Kidney (tissue), 14 donors: ENCODE data around the gene GPX1. TPM values are rescaled to one million over a fixed set of nuclear protein-coding genes. Genes with fewer than 3 reads are reported as not detected.

Experiments
- DNase-seq, 5 donors: peaks; one replicate each; pipeline ENCODE4 v3.0.0-alpha.2; 2013 to 2020
- FAIRE-seq: peaks from 2 replicates; lab custom pipeline; 2012; peaks lifted over from hg19 to GRCh38; lab: Jason Lieb, UNC
- H3K27ac ChIP-seq, 2 donors: one replicate each; pipeline ENCODE4 v1.7.0; 2013; ENCODE audit warnings: low read depth in 2 of 2, low read length in 2 of 2, inconsistent platforms in 1 of 2
- H3K27me3 ChIP-seq: one replicate; pipeline ENCODE4 v1.7.1; 2013; ENCODE audit warnings: low read length, inconsistent platforms; ENCODE audit not compliant: control insufficient read depth, insufficient read depth
- H3K36me3 ChIP-seq, 3 donors: one replicate each; pipeline versions ENCODE4 v1.7.0 to v1.7.1; 2013; ENCODE audit warnings: low read length in 3 of 3, control low read depth in 1 of 3, inconsistent platforms in 1 of 3; ENCODE audit not compliant: insufficient read depth in 3 of 3, control insufficient read depth in 2 of 3
- H3K4me1 ChIP-seq, 3 donors: one replicate each; pipeline versions ENCODE4 v1.7.0 to v1.7.1; 2013; ENCODE audit warnings: low read length in 3 of 3, inconsistent platforms in 1 of 3, low read depth in 1 of 3; ENCODE audit not compliant: control insufficient read depth in 2 of 3, insufficient read depth in 2 of 3
- H3K4me3 ChIP-seq, 3 donors: one replicate each; pipeline versions ENCODE4 v1.7.0 to v1.8.1; 2013; ENCODE audit warnings: low read length in 3 of 3, control low read depth in 1 of 3, inconsistent platforms in 1 of 3
- H3K9ac ChIP-seq, 3 donors: one replicate each; pipeline versions ENCODE4 v1.7.0 to v1.7.1; 2013; ENCODE audit warnings: low read length in 3 of 3, control low read depth in 1 of 3, inconsistent platforms in 1 of 3
- H3K9me3 ChIP-seq, 3 donors: one replicate each; pipeline versions ENCODE4 v1.7.0 to v1.7.1; 2013; ENCODE audit warnings: low read length in 3 of 3, control low read depth in 1 of 3, inconsistent platforms in 1 of 3; ENCODE audit not compliant: control insufficient read depth in 2 of 3, insufficient read depth in 1 of 3
- intact Hi-C: fragments of 100-400 bp; cut with DNase I; formaldehyde crosslinking; loops from one replicate; pipeline ENCODE4 v1.11.1; 2022
- polyA plus RNA-seq: library from polyadenylated mRNA; stranded (reverse); fragments of 350-450 nt; fragmentation: Illumina TruSeq; extraction: RNeasy Lipid Tissue Mini Kit (QIAGEN cat#74804); gene quantifications from one replicate; pipeline ENCODE4 v1.2.3, GENCODE V29; 2014; ENCODE audit warnings: low read depth, low replicate concordance; ENCODE audit not compliant: insufficient read depth
- total RNA-seq: library from RNA; stranded (reverse); fragmentation: NEBNext Ultra II Directional; extraction: Animal tissue kit (Norgen Biotek cat#: 25700); gene quantifications from one replicate; pipeline ENCODE4 v1.2.1, GENCODE V29; 2021
- TF ChIP-seq, protein P1 (sequence below): IDR thresholded peaks from 3 replicates; pipeline ENCODE4 v1.5.1; 2012; ENCODE audit warnings: mild to moderate bottlenecking, moderate library complexity, borderline replicate concordance; ENCODE audit not compliant: insufficient read depth; ENCODE audit errors: extremely low read depth
- donor health status: control.
- donor health status: control.
- donor health status: control.
- donor health status: control.
- donor health status: control.
- donor health status: DM: yes; HTN: yes; CAD: no.
- donor health status: Normal renal cell carcinoma (clear cell type).

GPX1 gene
- total and polyA plus RNA-seq, 2 donors from 2014 or later: 375 to 454 TPM

DNA sequence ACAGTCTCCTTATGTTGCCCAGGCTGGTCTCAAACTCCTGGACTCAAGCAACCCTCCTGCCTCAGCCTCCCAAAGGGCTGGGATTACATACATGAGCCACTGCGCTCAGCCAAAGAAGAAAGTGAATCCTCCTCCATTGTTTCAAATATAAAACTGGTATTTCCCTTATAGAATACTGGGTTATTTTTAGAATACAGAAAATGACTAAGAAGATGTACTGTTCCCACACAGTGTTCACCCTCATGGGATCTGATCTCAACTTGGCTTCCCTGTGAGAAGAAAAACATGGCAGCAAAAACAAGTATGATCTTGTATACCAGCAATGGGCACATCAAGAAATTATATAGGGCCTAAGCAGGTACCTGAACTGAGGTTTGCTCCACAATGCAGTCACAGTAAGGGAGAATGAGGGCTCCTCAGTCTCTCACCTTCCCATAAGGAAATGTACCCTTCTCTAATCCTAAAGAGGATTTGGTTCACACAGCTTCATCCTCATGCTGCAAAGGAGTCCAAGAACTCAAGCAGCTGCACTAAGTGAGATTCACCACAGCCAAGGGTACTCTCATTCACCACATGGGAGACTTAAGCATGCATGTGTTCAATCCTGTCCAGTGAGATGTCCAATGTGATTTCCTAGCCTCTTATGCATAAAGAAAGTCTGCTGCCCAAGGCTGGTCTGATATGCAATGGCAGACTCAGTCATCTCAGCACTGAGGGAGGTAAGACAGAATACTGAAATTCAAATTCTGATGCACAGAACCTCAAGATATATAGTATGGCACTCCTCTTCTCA, 44.1 kb downstream of the GPX1 start:
- Histone ChIP-seq H3K27ac (no peak overlapping the region), H3K9ac (no peak overlapping the region), H3K36me3 (peaks cover 3 to 33% (median 20%) of the 10 kb centered on the region in 3 donors), H3K27me3 (no peaks in the 10 kb centered on the region), H3K4me3 (no peak overlapping the region), H3K9me3 (no peaks in the 10 kb centered on the region), H3K4me1 (no peaks in the 10 kb centered on the region)
- FAIRE-seq (no peak), DNase-seq (no peak)
- intact Hi-C loops: no loop called here
- TF ChIP-seq, protein P1, sequence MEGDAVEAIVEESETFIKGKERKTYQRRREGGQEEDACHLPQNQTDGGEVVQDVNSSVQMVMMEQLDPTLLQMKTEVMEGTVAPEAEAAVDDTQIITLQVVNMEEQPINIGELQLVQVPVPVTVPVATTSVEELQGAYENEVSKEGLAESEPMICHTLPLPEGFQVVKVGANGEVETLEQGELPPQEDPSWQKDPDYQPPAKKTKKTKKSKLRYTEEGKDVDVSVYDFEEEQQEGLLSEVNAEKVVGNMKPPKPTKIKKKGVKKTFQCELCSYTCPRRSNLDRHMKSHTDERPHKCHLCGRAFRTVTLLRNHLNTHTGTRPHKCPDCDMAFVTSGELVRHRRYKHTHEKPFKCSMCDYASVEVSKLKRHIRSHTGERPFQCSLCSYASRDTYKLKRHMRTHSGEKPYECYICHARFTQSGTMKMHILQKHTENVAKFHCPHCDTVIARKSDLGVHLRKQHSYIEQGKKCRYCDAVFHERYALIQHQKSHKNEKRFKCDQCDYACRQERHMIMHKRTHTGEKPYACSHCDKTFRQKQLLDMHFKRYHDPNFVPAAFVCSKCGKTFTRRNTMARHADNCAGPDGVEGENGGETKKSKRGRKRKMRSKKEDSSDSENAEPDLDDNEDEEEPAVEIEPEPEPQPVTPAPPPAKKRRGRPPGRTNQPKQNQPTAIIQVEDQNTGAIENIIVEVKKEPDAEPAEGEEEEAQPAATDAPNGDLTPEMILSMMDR: no peak

DNA sequence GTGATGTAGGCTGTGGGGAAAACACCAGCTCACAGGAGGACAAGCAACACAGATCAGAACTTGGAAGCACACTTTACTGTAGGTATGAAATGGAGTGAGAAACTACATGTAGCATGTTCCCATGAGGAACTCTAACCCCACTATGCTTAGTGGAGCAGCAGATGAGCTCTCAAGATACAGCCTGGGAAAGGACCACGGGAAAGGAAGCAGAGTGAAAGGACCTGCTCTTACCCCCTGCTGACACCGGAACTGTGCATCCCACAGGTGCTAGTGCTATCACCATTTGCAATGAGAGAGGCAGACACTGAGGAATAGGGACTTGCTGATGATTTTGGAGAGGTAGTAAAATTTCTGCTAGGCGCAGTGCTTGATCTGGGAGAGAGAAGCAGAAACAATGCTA, 46.9 kb downstream of the GPX1 start:
- H3K4me3 ChIP-seq: no peak overlapping the region
- DNase-seq (no peak), FAIRE-seq (no peak)
- no peaks in the 10 kb centered on the region for H3K9me3 ChIP-seq
- H3K27ac ChIP-seq: no peak overlapping the region
- H3K9ac ChIP-seq: no peak overlapping the region
- H3K4me1 ChIP-seq: no peaks in the 10 kb centered on the region
- TF ChIP-seq, protein P1: no peak
- H3K27me3 ChIP-seq: no peaks in the 10 kb centered on the region
- intact Hi-C loops: no loop called here
- H3K36me3 ChIP-seq: peaks cover 3 to 26% (median 12%) of the 10 kb centered on the region in 3 donors

DNA sequence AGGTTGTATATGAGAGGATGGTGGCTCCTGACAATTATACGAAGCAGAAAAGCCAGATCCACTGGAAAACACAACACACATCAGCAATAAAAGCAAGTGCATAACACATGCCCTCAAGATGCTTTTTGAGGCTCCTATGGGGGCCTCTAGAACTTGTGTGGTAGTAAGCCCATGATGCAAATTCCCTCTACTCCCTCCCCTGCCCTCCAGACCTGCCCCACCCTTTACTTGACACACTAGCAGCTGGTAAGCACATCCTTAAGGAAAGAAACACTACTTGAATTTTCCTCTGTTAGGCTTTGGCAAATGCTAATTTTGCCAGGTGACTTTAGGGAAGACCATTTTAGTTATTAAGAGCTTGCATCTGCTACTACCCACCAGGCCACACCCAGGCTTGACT, 47.5 kb downstream of the GPX1 start:
- intact Hi-C loops: no loop called here
- H3K9me3 ChIP-seq: no peaks in the 10 kb centered on the region
- H3K4me1 ChIP-seq: no peaks in the 10 kb centered on the region
- H3K27me3 ChIP-seq: no peaks in the 10 kb centered on the region
- no peak overlapping the region for H3K27ac ChIP-seq
- DNase-seq (no peak), FAIRE-seq (no peak)
- H3K4me3 ChIP-seq: no peak overlapping the region
- H3K36me3 ChIP-seq: peaks cover 3 to 25% (median 15%) of the 10 kb centered on the region in 3 donors
- TF ChIP-seq, protein P1: no peak
- H3K9ac ChIP-seq: no peak overlapping the region

Other genes starting within 250 kb of the GPX1 start
- gene USP19, start 237.5 kb downstream of the GPX1 start, total RNA-seq: 67.2 TPM
- gene USP19, start 237.5 kb downstream of the GPX1 start, polyA plus RNA-seq: 29.3 TPM
- gene LAMB2, start 225.3 kb downstream of the GPX1 start, total RNA-seq: 444 TPM
- 460 TPM for gene LAMB2, start 225.3 kb downstream of the GPX1 start, polyA plus RNA-seq
- gene CCDC71, start 192.0 kb downstream of the GPX1 start, total RNA-seq: 27.6 TPM
- gene CCDC71, start 192.0 kb downstream of the GPX1 start, polyA plus RNA-seq: 21.0 TPM
- gene KLHDC8B, start 186.8 kb downstream of the GPX1 start, total RNA-seq: 23.4 TPM
- gene KLHDC8B, start 186.8 kb downstream of the GPX1 start, polyA plus RNA-seq: 36.5 TPM
- gene C3orf62, start 81.1 kb downstream of the GPX1 start, total RNA-seq: 4.7 TPM
- gene C3orf62, start 81.1 kb downstream of the GPX1 start, polyA plus RNA-seq: 7.0 TPM
- 72.5 TPM for gene USP4, start 18.3 kb downstream of the GPX1 start, total RNA-seq
- gene USP4, start 18.3 kb downstream of the GPX1 start, polyA plus RNA-seq: 28.5 TPM
- 709 TPM for gene RHOA, start 53.6 kb upstream of the GPX1 start, total RNA-seq
- 345 TPM for gene RHOA, start 53.6 kb upstream of the GPX1 start, polyA plus RNA-seq
- 76.7 TPM for gene TCTA, start 54.1 kb upstream of the GPX1 start, total RNA-seq
- gene TCTA, start 54.1 kb upstream of the GPX1 start, polyA plus RNA-seq: 83.2 TPM
- gene AMT, start 64.1 kb upstream of the GPX1 start, total RNA-seq: 15.2 TPM
- gene AMT, start 64.1 kb upstream of the GPX1 start, polyA plus RNA-seq: 44.1 TPM
- gene NICN1, start 71.0 kb upstream of the GPX1 start, total RNA-seq: 22.3 TPM
- gene NICN1, start 71.0 kb upstream of the GPX1 start, polyA plus RNA-seq: 27.1 TPM
- gene DAG1, start 111.9 kb upstream of the GPX1 start, total RNA-seq: 122 TPM
- gene DAG1, start 111.9 kb upstream of the GPX1 start, polyA plus RNA-seq: 40.4 TPM
- gene BSN, start 196.1 kb upstream of the GPX1 start, total RNA-seq: 1.3 TPM
- 0.11 TPM for gene BSN, start 196.1 kb upstream of the GPX1 start, polyA plus RNA-seq